ENCODE measurements around the gene RGS11.

Gene RGS11

GRCh38 chr16:280991-281659, 5.4 kb upstream of the RGS11 start:
- TF ChIP-seq, protein P1, sequence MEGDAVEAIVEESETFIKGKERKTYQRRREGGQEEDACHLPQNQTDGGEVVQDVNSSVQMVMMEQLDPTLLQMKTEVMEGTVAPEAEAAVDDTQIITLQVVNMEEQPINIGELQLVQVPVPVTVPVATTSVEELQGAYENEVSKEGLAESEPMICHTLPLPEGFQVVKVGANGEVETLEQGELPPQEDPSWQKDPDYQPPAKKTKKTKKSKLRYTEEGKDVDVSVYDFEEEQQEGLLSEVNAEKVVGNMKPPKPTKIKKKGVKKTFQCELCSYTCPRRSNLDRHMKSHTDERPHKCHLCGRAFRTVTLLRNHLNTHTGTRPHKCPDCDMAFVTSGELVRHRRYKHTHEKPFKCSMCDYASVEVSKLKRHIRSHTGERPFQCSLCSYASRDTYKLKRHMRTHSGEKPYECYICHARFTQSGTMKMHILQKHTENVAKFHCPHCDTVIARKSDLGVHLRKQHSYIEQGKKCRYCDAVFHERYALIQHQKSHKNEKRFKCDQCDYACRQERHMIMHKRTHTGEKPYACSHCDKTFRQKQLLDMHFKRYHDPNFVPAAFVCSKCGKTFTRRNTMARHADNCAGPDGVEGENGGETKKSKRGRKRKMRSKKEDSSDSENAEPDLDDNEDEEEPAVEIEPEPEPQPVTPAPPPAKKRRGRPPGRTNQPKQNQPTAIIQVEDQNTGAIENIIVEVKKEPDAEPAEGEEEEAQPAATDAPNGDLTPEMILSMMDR (IDR thresholded peaks at IDR 0.05; ENCODE audit: insufficient read depth, low read length, poor library complexity, severe bottlenecking), result no peak
- H3K36me3 ChIP-seq (ENCODE audit: control insufficient read depth, insufficient read depth, low read length), result no peaks in the 10 kb centered on the region
- H3K27me3 ChIP-seq (replicated peaks; ENCODE audit: control insufficient read depth, insufficient read depth, low read length), result no peaks in the 10 kb centered on the region
- no peak for DNase-seq (ENCODE audit: extremely low read depth, insufficient read length)
- H3K4me3 ChIP-seq (replicated peaks; ENCODE audit: low read depth, low read length), result no peak overlapping the region; the same call in 1 of the 2 replicates

GRCh38 chr16:280552-280951, 4.8 kb upstream of the RGS11 start, which contains the start of gene ARHGDIG:
TSS of gene ARHGDIG (plus strand) at chr16:280591. CDS start at chr16:280681, 90 bp downstream.
- Histone ChIP-seq H3K4me3 (replicated peaks; ENCODE audit: low read depth, low read length) (no peak within 1 kb of the TSS; the same call in 1 of the 2 replicates), H3K27me3 (replicated peaks; ENCODE audit: control insufficient read depth, insufficient read depth, low read length) (no peaks in the 10 kb centered on the region), H3K36me3 (ENCODE audit: control insufficient read depth, insufficient read depth, low read length) (no peaks in the 10 kb centered on the region)
- DNase-seq (ENCODE audit: extremely low read depth, insufficient read length), result no peak
- TF ChIP-seq, protein P1 (IDR thresholded peaks at IDR 0.05; ENCODE audit: insufficient read depth, low read length, poor library complexity, severe bottlenecking), result no peak

GRCh38 chr16:280005-280460, 4.3 kb upstream of the RGS11 start:
- no peak overlapping the region for H3K4me3 ChIP-seq (replicated peaks; ENCODE audit: low read depth, low read length)
- TF ChIP-seq, protein P1 (IDR thresholded peaks at IDR 0.05; ENCODE audit: insufficient read depth, low read length, poor library complexity, severe bottlenecking), result no peak
- no peaks in the 10 kb centered on the region for H3K36me3 ChIP-seq (ENCODE audit: control insufficient read depth, insufficient read depth, low read length)
- DNase-seq (ENCODE audit: extremely low read depth, insufficient read length), result no peak
- H3K27me3 ChIP-seq (replicated peaks; ENCODE audit: control insufficient read depth, insufficient read depth, low read length), result no peaks in the 10 kb centered on the region

DNA sequence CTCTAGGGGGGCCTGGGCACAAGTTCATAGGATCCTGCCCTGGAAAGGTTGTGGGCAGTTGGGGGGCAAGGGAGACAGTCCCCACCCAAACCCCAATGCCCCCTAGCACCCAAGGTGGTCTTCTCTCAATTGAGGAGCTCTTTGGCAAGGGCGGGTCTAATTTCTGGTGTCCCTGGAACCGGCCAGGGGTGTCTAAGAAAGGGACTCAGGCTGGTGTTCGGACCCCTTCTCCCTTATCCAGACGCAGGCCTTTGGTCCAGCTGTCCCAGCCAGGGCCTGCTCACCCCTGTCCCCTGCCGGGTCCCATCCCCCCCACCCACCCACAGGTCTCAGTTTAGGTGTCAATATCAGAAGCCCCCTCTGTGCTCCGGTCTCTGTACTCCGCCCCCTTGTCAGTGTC, 3.8 kb upstream of the RGS11 start:
- H3K27me3 ChIP-seq (replicated peaks; ENCODE audit: control insufficient read depth, insufficient read depth, low read length), result no peaks in the 10 kb centered on the region
- no peaks in the 10 kb centered on the region for H3K36me3 ChIP-seq (ENCODE audit: control insufficient read depth, insufficient read depth, low read length)
- H3K4me3 ChIP-seq (replicated peaks; ENCODE audit: low read depth, low read length), result no peak overlapping the region
- TF ChIP-seq, protein P1 (IDR thresholded peaks at IDR 0.05; ENCODE audit: insufficient read depth, low read length, poor library complexity, severe bottlenecking), result no peak
- no peak for DNase-seq (ENCODE audit: extremely low read depth, insufficient read length)

DNA sequence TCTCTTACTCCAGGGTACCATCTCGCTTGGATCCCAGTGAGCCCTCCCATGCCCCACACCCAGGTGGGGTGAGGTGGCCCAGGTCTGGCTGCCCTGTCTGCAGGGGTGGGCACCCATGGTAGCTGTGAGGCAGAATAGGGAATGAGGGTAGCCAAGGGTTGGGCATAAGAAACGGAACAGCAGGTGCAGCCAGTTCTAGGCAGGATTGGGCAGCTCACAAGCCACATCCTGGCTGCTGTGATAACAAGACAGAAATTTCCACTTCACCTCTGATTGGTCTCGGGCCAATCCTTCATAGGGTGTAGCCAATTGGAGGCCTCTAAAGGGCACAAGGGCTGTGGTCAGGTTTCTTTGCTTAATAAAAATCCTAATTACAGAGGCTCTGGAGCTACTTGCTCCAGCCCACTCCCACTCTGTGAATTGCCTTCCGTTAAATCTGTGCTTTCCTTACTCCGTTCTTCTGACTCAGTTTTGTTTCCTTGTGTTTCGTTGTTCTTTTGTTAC, 3.2 kb upstream of the RGS11 start:
- DNase-seq (ENCODE audit: extremely low read depth, insufficient read length), result no peak
- H3K36me3 ChIP-seq (ENCODE audit: control insufficient read depth, insufficient read depth, low read length), result no peaks in the 10 kb centered on the region
- no peaks in the 10 kb centered on the region; the same call in 1 of the 2 replicates for H3K27me3 ChIP-seq (replicated peaks; ENCODE audit: control insufficient read depth, insufficient read depth, low read length)
- H3K4me3 ChIP-seq (replicated peaks; ENCODE audit: low read depth, low read length), result no peak overlapping the region
- TF ChIP-seq, protein P1 (IDR thresholded peaks at IDR 0.05; ENCODE audit: insufficient read depth, low read length, poor library complexity, severe bottlenecking), result no peak

Data from GM06990 (cell line).